ENCODE data around the gene PFN2. TPM values are rescaled to one million over a fixed set of nuclear protein-coding genes. Genes with fewer than 3 reads are reported as not detected.

Gene PFN2, protein sequence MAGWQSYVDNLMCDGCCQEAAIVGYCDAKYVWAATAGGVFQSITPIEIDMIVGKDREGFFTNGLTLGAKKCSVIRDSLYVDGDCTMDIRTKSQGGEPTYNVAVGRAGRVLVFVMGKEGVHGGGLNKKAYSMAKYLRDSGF
- 198 TPM for total RNA-seq

DNA sequence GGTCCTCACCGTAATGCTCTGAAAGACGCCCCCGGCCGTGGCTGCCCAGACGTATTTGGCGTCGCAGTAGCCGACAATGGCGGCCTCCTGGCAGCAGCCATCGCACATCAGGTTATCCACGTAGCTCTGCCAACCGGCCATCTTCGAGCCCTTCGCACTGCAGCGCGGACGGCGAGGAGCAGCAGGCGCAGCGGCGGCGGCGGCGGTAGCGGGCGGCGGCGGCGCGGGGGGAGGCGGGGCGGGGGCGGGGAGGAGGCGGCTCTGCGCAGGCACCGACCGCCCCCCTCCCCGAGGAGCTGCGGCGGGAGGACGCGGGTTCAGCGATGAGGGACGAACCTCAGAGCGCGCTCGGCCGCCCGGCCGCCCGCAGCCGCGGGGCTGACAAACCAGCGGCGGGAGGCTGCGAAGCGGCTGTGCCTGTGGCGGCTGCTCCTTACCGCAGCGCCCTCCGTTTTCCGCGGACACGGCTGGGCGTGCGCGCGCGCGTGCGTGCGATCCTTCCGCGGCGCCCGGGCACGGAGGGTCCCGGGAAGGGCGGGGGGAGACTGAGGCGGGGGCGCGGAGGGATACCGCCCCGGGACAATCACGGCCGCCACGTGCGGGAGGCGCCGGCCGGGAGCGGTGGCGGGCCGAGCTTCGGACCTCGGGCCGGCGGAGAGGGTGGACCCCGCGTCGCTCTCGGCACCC lies at the start of gene PFN2:
Gene PFN2 (minus strand): TSS at position 180 of the 687 bp plus-strand sequence. CDS start 39 bp downstream, at position 141.

Small RNA genes within 50 kb of the gene (small RNA-seq; reads per million reads assigned to genes)
- not detected for gene RNU6-720P (ENCODE audit: low replicate concordance)

Other genes with a start within 250 kb of the PFN2 start
- gene COMMD2, start 218.4 kb downstream of the PFN2 start, total RNA-seq, result 30.7 TPM
- gene ANKUB1, start 178.3 kb downstream of the PFN2 start, total RNA-seq, result not detected
- gene RNF13, start 157.7 kb downstream of the PFN2 start, total RNA-seq, result 66.9 TPM